GM13976 (cell line): ENCODE measurements around the gene MATK.

ENCODE experiments used
- DNase-seq: peaks from one replicate; pipeline ENCODE4 v3.0.0; 2012; ENCODE audit warnings: low spot score
- CTCF ChIP-seq: IDR thresholded peaks from 2 replicates; pipeline ENCODE4 v1.5.1; 2012; ENCODE audit warnings: borderline replicate concordance, mild to moderate bottlenecking; ENCODE audit not compliant: insufficient read depth; ENCODE audit errors: extremely low read depth, missing control alignments, control extremely low read depth
- in situ Hi-C: fragments of 300-500 bp; cut with MboI; formaldehyde crosslinking; loops from one replicate; pipeline ENCODE4 v1.12.0; 2022; ENCODE audit warnings: low sequenced_read_pairs, mixed read lengths, inconsistent platforms; ENCODE audit not compliant: unreplicated experiment

Gene MATK

GRCh38 chr19:3822683-3823349 lies 36.6 kb upstream of the MATK start:
- in situ Hi-C loops: no loop called here
- no peak for TF ChIP-seq CTCF
- DNase-seq: no peak

- in situ Hi-C loops: no loop called here
- peak; percentile 96 for TF ChIP-seq CTCF
- DNase-seq: peak; percentile 91
Observed at GRCh38 chr19:3821857-3822364, 35.7 kb upstream of the MATK start.

GRCh38 chr19:3821156-3821555 lies 35.0 kb upstream of the MATK start:
- no peak for DNase-seq

GRCh38 chr19:3819989-3820388 lies 33.8 kb upstream of the MATK start:
- no peak for DNase-seq
- in situ Hi-C loops: no loop called here
- TF ChIP-seq CTCF: no peak

More at GRCh38 chr19:3821156-3821555, 35.0 kb upstream of the MATK start:
- in situ Hi-C loops: no loop called here
- no peak for TF ChIP-seq CTCF

- no peak for TF ChIP-seq CTCF
- in situ Hi-C loops: no loop called here
- no peak for DNase-seq
Observed at GRCh38 chr19:3818918-3819317, 32.7 kb upstream of the MATK start.

- TF ChIP-seq CTCF: no peak
- DNase-seq: no peak
- in situ Hi-C loops: no loop called here
Observed at GRCh38 chr19:3818466-3818865, 32.3 kb upstream of the MATK start.

GRCh38 chr19:3817761-3818160 lies 31.6 kb upstream of the MATK start:
- in situ Hi-C loops: no loop called here
- TF ChIP-seq CTCF: no peak
- DNase-seq: no peak
